ENCODE measurements around the gene ENDOV.
"Not testable (repeated sequence)": the region's sequence is repeated elsewhere in the genome, so short reads cannot be mapped to it uniquely, and the experiment has no call there.

Gene ENDOV

DNA sequence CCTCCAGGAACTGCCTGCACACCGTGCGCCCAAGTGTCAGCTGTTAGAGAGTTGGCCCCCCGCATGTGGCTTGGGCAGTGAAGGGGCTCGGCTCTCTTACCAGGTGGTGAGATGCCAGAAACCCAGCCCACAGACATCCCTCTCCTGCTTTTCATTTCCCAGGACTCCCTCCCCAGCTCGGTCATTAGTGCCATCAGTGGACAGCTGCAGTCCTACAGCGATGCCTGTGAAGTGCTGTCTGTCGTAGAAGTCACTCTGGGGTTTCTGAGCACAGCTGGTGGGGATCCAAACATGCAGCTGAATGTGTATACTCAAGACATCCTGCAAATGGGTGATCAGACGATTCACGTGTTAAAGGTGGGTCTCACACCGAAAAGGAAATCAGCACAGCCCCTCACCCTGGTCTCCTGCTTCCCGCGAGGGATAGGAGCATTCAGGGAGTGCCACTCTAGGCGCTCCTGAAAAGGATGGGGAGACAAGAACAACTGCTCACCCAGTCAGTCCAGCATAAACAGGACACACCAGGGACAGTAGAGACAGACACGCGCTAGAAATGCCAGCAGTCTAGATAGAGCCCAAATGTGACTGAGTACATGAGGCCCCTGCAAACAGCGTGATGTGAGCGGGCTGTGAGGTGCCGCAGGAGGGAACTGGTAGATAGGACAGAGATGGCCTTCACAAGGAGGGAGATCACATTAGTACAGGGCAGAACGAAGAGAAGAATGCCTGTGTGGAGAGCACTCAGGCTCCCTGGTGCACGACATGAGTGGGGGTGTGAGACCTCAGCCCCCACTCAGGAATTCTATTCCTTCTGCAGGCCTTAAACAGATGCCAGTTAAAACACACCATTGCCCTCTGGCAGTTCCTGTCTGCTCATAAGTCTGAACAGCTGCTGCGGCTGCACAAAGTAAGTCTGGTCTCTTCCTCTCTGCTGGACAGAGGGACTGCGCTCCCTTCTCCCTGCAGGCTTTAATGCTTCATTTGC lies 25.7 kb upstream of the ENDOV start:
- no peak for DNase-seq

DNA sequence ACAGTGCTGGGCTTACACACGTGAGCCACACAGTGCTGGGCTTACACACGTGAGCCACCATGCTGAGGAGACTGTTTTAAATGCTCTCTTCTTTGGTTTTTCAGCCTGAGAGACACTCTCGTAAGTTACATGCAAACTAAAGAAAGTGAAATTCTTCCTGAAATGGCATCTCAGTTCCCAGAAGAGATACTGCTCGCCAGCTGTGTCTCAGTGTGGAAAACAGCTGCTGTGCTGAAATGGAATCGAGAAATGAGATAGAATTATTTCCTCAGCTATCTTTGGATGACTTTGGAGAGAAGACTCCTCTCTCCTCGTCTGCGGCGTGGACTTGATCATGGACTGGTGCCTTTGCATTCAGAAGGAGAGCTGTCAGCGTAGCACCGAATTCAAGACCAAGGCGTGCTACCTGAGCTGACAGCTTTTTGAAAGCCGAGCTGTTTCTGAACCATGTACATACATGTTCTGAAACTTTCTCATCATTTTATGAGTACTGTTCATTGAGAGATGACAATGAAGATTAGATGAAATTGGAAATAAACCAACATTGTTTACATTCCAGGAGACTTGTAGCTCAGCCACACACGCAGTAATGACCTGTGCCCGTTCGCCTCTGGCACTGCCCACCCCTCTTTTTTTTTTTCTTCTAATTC lies 21.6 kb upstream of the ENDOV start:
- no peak for DNase-seq

GRCh38 chr17:80393961-80394360 lies 21.0 kb upstream of the ENDOV start:
- DNase-seq = no peak

- DNase-seq = no peak
These were observed 20.2 kb upstream of the ENDOV start for GRCh38 chr17:80394629-80395216.

GRCh38 chr17:80395402-80396151 lies 19.4 kb upstream of the ENDOV start:
- DNase-seq = no peak

DNA sequence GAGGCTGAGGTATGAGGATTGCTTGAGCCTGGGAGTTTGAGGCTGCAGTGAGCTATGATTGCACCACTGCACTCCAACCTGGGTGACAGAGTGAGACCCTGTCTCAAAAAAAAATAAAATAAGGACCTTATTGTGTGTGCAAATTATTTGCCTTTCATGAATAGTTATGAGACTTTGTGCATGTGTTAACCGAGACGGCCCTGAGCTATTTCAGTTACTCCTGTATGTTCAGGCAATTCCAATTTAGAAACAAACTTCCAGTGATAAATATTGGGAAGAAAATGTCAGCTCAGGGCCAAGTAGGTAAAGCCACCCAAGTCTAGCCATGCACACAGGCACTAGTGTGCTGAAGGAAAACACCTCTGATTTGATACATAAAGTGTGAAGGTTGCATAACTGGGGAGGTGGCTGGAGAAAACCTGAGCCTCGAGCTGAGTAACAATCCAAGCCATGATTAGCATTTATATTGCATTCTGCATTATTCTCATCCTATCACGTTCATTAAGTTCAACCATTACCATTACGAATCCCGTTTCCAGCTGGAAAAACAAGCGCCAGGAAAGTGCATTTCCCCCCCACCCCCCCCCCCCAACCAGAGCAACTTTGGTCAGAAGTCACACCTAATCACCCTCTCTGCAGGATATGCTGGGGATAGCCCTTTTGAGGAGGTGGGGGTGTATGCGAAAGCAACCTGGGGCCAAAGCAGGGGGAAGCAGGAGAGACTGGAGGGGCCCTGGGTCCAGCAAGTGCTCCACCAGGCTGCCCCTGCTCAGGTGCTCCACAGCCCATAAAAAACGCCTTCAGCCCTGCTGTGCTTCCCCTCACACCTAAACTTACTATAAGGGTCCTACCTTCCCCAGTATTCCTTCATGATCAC lies 18.6 kb upstream of the ENDOV start:
- DNase-seq = no peak

GRCh38 chr17:80397034-80397387 lies 18.0 kb upstream of the ENDOV start:
- DNase-seq = no peak

DNA sequence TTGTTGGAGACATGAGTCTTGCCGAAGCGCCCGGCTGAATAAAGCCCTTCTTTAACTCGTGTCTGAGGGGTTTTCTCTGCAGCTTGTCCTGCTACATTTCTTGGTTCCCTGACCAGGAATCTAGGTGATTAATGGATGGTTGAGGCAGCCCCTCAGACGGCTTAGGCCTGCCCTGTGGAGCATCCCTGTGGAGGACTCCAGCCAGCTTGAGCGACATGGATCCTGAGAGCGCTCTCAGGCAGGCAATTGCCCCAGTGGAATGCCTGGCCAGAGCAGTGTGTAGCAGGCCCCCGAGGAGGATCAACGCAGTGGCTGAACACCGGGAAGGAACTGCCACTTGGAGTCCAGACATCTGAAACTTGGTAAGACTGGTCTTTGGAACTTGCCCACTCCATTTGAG lies 17.3 kb upstream of the ENDOV start:
- no peak for DNase-seq

DNA sequence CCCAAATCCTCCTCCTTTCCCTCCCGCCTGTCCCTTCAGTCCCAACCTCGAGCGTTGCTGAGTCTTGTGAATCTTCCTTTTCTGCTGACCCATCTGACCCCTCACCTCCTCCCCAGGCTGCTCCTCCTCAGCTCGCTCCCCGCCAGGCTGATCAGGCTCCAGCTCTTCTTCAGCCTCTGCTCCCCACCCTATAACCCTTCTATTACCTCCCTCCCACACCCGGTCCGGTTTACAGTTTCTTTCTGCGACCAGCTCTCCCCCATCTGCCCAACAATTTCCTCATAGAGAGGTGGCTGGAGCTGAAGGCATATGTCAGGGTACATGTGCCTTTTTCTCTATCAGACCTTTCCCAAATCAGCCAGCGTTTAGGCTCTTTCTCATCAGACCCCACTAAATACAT lies 13.9 kb upstream of the ENDOV start:
- DNase-seq = not testable (repeated sequence)

GRCh38 chr17:80402102-80402501 lies 12.9 kb upstream of the ENDOV start:
- DNase-seq = not testable (repeated sequence)

- no peak for DNase-seq
These were observed 12.0 kb upstream of the ENDOV start for GRCh38 chr17:80402959-80403358.

- no peak for DNase-seq
These were observed 8.8 kb upstream of the ENDOV start for GRCh38 chr17:80406146-80406545.

- DNase-seq = not testable (repeated sequence)
These were observed 7.0 kb upstream of the ENDOV start for GRCh38 chr17:80407917-80408316.

GRCh38 chr17:80408872-80409271 lies 6.1 kb upstream of the ENDOV start:
- no peak for DNase-seq

- DNase-seq = no peak
These were observed 5.3 kb upstream of the ENDOV start for GRCh38 chr17:80409626-80410025.

GRCh38 chr17:80410441-80411087 lies 4.4 kb upstream of the ENDOV start:
- DNase-seq = not testable (repeated sequence)

DNA sequence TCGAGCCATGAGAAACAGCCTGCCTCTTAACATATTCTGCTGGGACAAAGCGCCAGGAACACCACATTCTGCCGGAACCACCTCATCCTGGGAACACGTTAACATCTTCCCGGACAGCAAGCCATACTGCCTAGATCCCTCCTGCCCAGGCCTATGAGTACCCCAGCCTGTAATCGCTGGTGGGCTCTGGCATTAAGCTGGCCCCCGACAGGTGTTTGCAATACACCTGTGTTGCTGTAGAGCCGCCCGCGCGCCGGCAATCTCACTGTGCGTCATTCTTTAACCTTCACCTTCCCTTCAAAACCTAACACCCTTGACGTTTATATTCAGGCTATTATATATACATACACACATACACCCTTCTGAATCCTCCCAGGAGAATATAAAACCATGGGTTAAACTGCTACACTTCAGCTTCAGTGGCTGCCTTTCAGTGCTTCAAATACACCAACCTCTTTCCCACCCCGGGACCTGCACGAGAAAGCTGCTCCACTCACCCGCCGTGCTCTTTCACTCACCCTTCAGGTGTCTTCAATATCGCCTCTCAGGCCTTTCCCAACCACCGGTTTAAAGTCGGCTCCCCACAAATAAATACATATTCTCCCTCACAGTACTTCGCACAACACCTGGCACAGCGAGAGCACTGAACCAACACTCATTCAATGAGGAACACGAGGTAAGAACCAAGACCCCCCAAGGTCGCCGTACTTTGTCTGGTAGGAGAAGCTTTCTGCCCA lies 1.0 kb upstream of the ENDOV start:
- no peak for DNase-seq

GRCh38 chr17:80414508-80414802 lies 512 bp upstream of the ENDOV start:
- DNase-seq = no peak

DNA sequence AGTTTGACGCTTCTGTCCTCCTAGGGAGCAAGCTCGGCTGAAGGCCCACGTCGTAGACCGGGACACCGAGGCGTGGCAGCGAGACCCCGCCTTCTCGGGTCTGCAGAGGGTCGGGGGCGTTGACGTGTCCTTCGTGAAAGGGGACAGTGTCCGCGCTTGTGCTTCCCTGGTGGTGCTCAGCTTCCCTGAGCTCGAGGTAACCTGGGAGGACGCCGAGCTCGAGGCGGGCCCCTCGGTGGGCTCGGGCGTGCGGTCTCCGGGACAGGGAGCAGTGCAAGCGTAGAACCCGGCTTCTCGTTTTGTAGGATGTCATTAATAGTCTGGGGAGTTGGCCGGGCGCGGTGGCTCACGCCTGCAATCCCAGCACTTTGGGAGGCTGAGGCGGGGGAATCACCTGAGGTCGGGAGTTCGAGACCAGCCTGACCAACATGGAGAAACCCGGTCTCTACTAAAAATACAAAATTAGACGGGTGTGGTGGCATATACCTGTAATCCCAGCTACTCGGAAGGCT lies 715 bp downstream of the ENDOV start:
- DNase-seq = no peak

- DNase-seq = no peak
These were observed 1.4 kb downstream of the ENDOV start for GRCh38 chr17:80416260-80416939.
